Inflammatory macrophage (primary cell): Measurements from ENCODE around the gene CCRL2.
"Not testable (repeated sequence)": the region's sequence is repeated elsewhere in the genome, so short reads cannot be mapped to it uniquely, and the experiment has no call there.

Experiments
- DNase-seq, 2 donors: peaks; one replicate each; pipeline ENCODE4 v3.0.0-alpha.2; 2020 to 2022

Gene CCRL2

GRCh38 chr3:46429671-46430070 is 22.6 kb downstream of the CCRL2 start:
- DNase-seq, result no peak

DNA sequence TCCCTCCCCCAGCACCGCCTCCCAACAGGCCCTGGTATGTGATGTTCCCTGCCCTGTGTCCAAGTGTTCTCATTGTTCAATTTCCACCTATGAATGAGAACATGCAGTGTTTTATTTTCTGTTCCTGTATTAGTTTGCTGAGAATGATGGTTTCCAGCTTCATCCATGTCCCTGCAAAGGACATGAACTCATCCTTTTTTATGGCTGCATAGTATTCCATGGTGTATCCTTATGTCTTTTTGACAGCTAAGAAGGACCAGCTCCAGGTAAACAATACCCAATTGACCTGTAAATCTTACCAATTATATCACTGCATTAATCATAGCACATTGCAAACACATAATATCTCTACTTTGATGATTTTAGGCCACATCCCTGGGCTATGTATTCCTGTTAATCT is 23.8 kb downstream of the CCRL2 start:
- DNase-seq, result not testable (repeated sequence)

DNA sequence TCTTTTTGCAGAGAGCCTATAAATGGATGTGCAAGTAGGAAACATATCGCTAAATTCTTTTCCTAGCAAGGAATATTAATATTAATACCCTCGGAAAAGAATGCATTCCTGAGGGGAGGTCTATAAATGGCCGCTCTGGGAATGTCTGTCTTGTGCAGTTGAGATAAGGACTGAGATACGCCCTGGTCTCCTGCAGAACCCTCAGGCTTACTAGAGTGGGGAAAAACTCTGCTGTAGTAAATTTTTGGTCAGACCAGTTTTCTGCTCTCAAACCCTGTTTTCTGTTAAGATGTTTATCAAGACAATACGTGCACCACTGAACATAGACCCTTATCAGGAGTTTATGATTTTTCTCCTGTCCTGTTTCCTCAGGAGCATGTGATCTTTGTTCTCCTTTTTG is 24.8 kb downstream of the CCRL2 start:
- DNase-seq, result not testable (repeated sequence)

- not testable (repeated sequence) for DNase-seq
These were observed 26.1 kb downstream of the CCRL2 start for GRCh38 chr3:46433118-46433517.

GRCh38 chr3:46433841-46434240 is 26.8 kb downstream of the CCRL2 start:
- DNase-seq, result no peak

- no peak for DNase-seq
These were observed 28.1 kb downstream of the CCRL2 start for GRCh38 chr3:46435081-46435726.

DNA sequence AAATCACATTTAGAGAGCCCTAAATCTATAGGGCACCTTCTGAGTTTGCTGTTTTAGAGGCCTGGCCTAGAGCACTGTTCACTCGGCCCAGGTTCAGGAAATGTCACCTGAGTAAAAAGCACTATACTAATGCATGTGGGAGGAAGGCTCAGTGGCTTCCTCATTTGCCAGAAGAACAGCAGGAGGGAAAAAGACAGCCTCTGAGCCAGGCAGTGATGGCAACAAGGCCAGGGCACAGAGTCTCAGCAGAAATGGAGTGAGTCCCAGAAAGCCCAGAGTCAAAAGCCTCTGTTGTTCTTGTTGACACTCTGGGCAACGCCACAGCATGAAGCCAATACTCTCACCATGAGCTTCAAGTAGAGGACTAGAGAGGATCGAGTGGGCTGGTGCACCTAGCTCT is 31.8 kb downstream of the CCRL2 start:
- DNase-seq, result no peak

- DNase-seq, result peak; percentile 87 to 88
These were observed 33.7 kb downstream of the CCRL2 start for GRCh38 chr3:46440531-46441294.

GRCh38 chr3:46442576-46443530 is 35.8 kb downstream of the CCRL2 start:
- DNase-seq, result peak; percentile 69 to 87

DNA sequence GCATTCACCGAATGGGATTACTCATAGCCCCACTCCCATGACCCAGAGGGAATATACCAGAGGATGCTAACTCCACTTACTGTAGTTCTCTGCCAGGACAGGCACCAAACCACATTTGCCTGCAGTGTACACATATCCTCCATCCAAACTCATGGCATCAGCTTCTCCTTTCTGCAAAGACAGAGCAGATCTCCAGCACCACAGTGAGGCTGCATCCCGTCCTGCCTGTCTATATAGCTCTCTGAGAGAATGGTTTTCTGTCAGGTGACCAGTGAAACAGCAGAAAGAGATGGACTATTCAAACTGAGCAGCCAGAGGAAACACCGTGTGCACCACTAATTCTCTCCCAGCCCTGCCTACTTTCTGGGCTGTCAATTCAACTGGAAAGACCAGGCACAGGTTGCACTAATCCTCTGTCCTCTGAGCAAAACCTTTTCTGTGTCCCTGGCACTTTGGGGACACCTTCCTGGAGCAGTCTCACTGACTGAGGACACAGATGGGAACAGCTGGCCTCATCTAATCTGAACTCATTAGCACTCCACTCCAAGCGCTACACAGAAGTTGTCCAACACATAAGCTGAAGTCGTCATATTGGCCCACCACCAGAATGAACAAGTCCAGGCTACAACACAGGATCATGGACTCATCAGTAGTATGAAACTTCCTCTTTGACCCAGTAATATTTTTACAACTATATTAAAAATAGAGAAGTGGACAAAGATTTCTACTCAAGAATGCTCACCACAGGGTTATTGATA is 40.3 kb downstream of the CCRL2 start:
- DNase-seq, result peak; percentile 68 to 70

- no peak for DNase-seq
These were observed 41.7 kb downstream of the CCRL2 start for GRCh38 chr3:46448721-46449120.

- peak in 1 of 2 donors; percentile 19 for DNase-seq
These were observed 42.9 kb downstream of the CCRL2 start for GRCh38 chr3:46449755-46450552.

DNA sequence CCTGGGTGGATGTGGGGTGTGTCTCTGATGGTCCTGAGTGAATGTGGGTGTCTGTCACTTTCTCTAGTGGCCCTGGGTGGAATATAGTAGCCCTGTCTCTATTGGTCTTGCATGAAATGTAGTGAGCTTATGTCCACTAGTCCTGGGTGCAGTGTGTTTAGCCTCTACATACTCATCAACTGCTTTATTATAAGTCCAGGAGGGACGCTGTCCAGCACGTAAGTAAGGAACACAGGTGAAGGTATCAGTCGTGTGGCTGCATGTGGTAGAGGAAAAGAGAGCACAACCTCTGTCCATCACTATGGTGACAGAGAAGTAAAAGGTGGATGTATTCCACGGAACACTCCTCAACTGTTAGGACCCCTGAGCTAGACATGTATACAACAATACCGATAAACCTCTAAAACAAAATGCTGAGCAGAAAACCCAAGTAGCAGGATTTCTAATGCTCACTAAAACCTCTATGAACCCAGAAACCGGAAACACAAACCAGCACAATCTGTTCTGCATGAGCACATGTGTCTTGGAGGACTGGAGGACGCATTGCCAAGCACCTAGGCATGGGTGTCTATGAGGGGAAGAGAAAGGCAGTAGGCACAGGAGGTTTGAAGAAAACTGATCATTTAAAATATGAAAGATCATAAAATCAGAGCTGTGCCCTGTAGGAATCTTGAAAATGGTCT is 46.6 kb downstream of the CCRL2 start:
- DNase-seq, result no peak

DNA sequence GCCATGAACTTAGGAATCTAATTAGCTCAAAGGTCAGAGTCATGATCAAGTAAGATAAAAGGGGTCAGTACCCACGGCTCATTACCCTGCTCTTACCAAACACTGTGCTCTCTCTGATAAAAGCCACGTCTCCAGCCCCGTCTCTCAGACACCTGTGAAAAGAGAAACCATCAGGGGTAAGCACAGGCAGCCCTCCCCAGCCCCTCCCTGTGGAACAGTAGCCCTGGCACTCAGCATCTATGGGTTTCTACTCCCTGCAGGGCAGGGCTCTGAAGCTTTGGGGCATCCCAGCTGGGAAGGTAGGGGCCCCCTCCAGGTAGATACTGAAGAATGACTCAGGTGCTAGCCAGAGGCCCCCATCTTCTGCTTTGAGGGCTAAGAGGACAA is 47.1 kb downstream of the CCRL2 start:
- DNase-seq, result no peak

- DNase-seq, result no peak
These were observed 47.5 kb downstream of the CCRL2 start for GRCh38 chr3:46454606-46455005.

DNA sequence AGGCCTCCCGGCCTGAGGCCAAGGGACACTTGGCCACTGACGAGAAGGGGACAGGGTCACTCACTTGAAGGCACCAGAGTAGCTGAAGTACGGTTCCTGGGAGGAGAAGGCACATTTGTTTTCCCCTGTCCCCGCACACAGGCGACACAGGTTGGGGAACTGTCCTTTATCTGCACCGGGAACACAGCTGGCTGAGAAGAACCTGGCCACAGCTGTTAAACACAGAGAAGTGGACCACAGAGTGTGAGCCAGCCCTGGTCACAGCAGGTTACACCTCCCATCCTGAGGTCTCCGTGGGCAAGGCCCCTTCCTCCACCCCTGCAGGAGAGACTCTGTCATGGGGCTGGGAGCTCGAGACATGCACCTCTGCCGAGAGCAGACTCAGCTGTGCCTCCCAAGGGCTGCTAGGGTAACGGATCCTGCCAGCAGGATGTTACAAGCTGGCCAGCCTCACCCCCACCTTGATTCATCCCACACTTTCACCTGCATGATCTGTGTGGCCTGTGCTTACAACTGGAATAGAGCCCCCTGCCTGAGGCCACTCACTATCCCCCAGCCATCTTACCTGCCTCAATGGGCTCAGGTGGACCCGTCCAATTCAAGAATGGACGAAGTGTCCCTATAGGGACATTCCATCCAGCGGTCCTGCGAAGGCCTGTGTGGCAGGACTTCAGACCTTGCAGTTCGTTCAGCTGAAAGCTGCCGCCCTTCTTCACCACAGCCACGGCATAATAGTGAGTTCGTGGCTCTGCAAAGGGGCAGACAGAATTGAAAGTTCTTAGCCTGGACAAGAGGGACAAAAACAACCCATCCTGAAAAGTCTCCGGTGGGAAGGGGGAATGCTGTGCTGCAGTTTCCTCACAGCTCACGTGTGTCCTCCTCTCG is 48.4 kb downstream of the CCRL2 start:
- no peak for DNase-seq

GRCh38 chr3:46456118-46456517 is 49.1 kb downstream of the CCRL2 start:
- DNase-seq, result no peak
